Measurements from ENCODE around the gene KBTBD12.

KBTBD12 gene

DNA sequence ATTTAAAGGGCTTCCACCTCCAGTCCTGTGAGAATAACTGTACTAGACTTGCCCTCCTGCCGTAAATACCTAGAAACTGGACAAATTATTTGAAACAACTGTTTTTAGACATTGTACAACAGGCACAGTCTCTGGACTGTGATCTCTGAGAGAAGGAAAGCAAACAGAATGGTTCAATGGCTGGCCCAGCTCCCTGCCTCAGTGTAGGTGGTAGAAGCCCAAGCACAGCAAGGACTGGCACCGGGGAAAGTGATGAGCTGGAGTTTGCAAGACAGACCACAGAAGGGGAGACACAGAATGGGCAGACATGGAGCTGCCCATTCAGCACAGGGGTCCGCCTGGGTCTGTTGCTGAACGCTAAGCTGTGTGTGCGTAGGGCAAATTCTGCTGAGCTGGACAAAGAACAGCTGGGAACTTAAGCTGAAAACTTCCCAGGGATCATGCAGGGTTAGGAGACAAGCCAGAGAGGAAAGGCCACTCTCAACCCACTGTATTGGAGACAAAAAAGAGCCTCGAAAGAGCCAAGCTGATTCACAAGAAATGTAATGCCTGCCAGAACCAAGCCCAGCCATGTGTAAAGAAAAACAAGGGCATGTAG is 84.6 kb downstream of the KBTBD12 start:
- H3K4me3 ChIP-seq (ENCODE audit: control insufficient read depth, low read depth, low read length), result no peak overlapping the region
- TF ChIP-seq, protein P1, sequence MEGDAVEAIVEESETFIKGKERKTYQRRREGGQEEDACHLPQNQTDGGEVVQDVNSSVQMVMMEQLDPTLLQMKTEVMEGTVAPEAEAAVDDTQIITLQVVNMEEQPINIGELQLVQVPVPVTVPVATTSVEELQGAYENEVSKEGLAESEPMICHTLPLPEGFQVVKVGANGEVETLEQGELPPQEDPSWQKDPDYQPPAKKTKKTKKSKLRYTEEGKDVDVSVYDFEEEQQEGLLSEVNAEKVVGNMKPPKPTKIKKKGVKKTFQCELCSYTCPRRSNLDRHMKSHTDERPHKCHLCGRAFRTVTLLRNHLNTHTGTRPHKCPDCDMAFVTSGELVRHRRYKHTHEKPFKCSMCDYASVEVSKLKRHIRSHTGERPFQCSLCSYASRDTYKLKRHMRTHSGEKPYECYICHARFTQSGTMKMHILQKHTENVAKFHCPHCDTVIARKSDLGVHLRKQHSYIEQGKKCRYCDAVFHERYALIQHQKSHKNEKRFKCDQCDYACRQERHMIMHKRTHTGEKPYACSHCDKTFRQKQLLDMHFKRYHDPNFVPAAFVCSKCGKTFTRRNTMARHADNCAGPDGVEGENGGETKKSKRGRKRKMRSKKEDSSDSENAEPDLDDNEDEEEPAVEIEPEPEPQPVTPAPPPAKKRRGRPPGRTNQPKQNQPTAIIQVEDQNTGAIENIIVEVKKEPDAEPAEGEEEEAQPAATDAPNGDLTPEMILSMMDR (IDR thresholded peaks at IDR 0.05; ENCODE audit: control insufficient read depth, insufficient read depth, low read depth, low read length, missing control alignments), result no peak
- DNase-seq (ENCODE audit: low read depth), result no peak

DNA sequence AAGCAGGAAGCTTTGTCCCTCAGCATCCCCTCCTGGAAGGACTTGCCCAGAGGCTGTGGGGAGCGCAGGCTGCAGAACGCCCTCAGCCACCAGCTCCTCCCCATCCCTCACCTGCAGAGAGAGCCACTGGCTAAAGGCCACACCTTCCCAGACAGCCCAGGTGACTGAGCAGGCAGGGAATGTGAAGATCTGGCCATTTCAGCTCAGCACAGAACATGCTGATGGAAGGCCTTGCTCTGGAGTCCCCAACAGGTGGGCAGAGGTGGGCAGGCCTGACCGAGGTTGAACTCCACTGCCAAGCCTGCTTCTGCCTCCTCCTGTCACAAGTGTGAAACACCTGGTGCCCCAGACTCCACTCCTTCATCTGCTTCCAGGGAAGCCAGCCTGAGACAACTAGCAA is 86.5 kb downstream of the KBTBD12 start:
- DNase-seq (ENCODE audit: low read depth), result no peak
- H3K4me3 ChIP-seq (ENCODE audit: control insufficient read depth, low read depth, low read length), result no peak overlapping the region
- TF ChIP-seq, protein P1 (IDR thresholded peaks at IDR 0.05; ENCODE audit: control insufficient read depth, insufficient read depth, low read depth, low read length, missing control alignments), result no peak

DNA sequence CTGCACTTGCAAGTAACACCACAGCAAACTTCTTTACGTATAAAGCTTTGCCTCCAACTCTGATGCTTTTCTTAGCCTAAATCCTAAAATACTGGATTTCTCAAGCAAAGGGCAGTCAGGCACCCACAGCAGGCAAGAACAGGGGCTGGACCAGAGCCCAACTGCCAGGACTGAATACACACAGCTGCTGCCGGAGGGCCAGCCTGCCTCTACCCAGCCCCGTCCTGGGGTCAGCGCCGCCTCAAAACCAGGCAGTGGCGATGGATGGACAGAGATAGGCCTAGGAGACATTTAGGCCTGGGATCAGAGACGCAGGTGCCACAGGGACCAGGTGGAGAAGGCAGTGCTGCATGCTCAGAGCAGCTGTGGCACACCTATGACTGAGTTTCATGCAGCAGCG is 89.6 kb downstream of the KBTBD12 start:
- TF ChIP-seq, protein P1 (IDR thresholded peaks at IDR 0.05; ENCODE audit: control insufficient read depth, insufficient read depth, low read depth, low read length, missing control alignments), result no peak
- no peak overlapping the region for H3K4me3 ChIP-seq (ENCODE audit: control insufficient read depth, low read depth, low read length)

DNA sequence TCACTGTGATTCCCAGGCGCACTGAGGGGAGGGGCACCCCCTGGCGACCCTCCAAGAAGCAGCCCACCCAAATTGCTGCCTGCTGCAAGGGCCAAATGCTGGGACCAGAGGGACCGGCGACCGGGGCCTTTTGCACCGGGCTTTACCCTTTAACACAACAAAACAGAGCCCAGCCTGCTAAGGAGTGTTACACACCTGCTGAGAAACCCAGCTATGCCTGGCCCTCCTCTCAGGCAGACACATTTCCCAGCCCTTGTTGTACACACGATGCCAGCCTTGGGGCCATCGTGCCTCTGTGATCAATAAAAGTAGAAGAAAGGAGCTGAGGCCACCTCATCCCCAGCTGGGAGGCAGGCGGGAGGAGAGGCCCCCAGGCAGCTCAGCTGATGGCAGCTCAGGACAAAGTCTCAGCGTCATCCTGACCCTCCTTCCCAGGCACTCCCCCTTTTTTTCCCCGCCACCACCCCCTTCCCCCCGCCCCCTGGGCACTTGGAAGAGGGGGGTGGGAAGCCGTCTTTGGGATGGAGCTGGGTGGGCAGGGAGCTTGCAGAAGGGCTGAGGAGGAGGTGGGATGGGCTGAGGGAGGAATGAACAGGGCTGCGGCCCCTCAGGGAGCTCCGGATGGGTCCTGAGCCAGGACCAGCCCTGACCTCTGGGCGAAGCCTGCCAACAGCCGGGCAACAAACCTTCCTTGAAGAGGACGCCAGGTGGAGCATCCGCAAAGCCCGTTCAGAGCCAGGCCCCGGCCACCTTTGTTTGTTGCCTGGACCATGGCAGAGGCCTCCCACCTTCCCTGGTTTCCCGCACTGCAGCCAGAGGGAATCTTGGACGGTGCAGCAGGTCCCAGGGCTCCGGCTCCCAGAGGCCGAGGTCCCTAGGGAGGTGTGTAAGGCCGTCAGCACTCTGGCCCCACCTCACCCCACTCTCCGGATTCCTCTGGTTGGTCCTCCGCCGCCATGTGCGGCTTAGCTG is 91.3 kb downstream of the KBTBD12 start:
- TF ChIP-seq, protein P1 (IDR thresholded peaks at IDR 0.05; ENCODE audit: control insufficient read depth, insufficient read depth, low read depth, low read length, missing control alignments), result no peak
- H3K4me3 ChIP-seq (ENCODE audit: control insufficient read depth, low read depth, low read length), result no peak overlapping the region
- DNase-seq (ENCODE audit: low read depth), result no peak

More for the DNA sequence above, 89.6 kb downstream of the KBTBD12 start:
- no peak for DNase-seq (ENCODE audit: low read depth)

DNA sequence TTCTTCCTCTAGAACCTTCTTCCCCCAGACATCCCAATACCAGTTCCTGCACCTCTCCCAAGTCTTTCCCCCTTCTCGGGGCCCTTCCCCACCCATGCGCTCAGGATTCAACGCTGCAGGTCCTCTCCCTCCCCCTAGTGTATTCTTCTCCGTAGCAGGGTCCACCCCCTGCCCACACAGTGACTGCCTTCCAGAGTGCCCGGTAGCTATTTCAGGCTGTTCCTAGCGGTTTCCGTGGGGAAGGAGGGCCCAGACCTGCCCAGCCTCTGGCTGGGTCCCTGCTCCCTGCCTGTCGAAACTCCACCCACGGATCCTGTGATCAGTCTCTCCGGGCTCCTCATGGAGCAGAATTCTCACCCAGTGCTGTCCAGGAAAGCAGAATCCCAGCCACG is 92.0 kb downstream of the KBTBD12 start:
- TF ChIP-seq, protein P1 (IDR thresholded peaks at IDR 0.05; ENCODE audit: control insufficient read depth, insufficient read depth, low read depth, low read length, missing control alignments), result no peak
- no peak for DNase-seq (ENCODE audit: low read depth)
- no peak overlapping the region for H3K4me3 ChIP-seq (ENCODE audit: control insufficient read depth, low read depth, low read length)

DNA sequence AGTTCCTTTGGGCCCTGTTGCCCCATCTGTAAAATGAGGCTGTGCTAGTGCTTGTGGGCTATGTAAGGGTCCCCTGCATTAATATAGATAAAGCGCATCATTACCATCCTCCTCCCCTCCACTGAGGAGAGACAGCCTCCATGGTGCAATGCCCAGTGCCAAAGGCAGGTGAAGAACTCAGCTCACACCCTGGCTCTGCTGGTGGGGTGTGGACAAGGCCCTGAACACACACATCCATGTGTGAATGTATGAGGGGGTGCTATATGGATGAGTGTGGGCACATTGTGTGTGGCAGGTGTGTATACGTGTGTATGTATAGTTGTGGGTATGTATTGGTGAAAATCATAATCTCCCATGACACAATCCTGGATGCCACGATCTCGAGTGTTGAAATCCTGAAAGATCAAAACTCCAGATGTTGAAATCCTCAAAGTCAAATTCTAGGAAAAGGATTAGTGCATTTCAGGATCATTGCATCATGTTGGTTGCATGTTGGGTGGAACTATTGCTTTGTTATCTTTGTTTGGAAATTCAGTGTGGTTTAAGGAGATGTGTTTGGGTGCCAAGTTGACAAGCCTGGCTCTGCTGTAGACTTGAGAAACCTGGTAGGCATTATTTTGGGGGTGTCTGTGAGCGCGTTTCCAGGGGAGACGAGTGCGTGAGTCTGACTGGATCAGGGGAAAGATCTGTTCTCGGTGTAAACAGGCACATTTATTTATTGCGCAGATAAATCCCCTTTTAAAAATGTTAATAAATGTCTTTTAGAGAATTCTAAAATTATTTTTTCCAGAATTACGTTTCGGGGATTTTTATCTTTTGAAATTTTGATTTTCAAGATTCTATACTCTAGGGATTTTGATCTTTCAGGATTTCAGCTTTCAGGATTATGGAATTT is 95.2 kb downstream of the KBTBD12 start:
- TF ChIP-seq, protein P1 (IDR thresholded peaks at IDR 0.05; ENCODE audit: control insufficient read depth, insufficient read depth, low read depth, low read length, missing control alignments), result no peak
- DNase-seq (ENCODE audit: low read depth), result peak; percentile 87
- no peak overlapping the region for H3K4me3 ChIP-seq (ENCODE audit: control insufficient read depth, low read depth, low read length)
